Lung microvascular endothelial cell (primary cell): Measurements from ENCODE around the gene TH. TPM values are rescaled to one million over a fixed set of nuclear protein-coding genes. Genes with fewer than 3 reads are reported as not detected.

Experiments used
- DNase-seq, 2 donors: peaks; one replicate each; pipeline versions ENCODE4 v3.0.0 to v3.0.0-alpha.2; 2010; ENCODE audit warnings: low read depth in 2 of 2
- total RNA-seq: library from RNA; depleted of rRNA; stranded (reverse); fragments of >200 nt; gene quantifications from 2 replicates; pipeline ENCODE4 v1.2.1, GENCODE V29; 2014

TH gene
- under 0.01 TPM in 1 of 2 replicates, not detected in the other for total RNA-seq

DNA sequence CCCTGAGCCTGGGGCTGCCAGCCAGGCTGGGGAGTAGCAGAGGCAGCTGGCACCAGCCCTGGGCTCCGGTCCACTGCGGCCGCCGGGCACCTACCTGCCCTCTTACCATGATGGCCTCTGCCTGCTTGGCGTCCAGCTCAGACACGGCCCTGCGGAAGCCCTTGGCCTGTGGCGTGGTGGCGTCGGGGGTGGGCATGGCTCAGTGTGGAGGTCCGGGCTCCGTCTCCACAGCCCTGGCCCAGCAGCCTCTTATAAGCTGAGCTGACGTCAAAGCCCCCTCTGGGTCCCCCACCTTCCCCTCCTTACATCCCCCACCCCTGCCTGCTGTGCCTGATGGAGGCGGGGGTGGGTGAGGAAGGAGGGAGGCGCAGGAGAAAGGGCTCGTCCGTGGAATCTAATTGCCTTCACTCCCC is at the start of gene TH:
Gene TH (minus strand): TSS at position 225 of the 413 bp plus-strand sequence. CDS start 29 bp downstream, at position 196.
- no peak for DNase-seq

DNA sequence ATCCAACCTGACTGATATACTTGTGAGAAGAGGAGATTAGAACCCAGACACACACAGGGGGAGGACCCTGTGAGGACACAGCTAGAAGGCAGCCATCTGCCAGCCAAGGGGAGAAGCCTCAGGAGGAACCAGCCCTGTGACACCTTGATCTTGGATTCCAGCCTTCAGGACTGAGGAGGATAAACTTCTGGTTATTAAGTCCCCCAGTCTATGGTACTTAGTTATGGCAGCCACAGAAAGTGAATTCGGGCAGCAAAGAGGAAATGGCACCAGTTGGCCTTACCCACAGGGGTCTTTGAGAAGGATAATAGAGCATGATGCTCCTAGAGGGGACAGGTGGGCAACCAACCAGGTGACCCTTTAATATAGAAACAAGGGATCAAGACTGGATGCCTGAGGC is 49.4 kb upstream of the TH start:
- no peak for DNase-seq

DNA sequence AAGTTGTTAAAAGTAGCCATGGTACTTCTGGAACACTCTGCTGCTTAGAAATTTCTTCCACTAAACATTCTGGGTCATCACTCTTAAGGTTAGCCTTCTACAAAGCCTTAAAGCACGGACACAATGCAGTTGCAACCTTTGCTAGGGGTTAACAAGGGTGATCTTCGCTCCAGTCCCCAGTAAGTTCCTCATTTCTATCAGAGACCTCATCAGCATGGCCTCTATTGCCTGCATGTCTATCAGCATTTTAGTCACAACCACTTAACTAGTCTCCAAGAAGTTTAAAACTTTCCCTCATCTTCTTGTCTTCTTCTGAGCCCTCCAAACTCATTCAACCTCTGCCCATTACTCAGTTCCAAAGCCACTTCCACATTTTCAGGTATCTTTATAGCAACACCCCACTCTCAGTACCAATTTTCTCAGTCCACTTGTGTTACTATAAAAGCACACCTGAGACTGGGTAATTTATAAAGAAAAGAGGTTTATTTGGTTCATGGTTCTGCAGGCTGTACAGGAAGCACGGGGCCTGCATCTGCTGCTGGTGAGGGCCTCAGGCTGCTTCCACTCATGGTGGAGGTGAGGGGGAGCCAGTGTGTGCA is 48.7 kb upstream of the TH start:
- no peak for DNase-seq

DNA sequence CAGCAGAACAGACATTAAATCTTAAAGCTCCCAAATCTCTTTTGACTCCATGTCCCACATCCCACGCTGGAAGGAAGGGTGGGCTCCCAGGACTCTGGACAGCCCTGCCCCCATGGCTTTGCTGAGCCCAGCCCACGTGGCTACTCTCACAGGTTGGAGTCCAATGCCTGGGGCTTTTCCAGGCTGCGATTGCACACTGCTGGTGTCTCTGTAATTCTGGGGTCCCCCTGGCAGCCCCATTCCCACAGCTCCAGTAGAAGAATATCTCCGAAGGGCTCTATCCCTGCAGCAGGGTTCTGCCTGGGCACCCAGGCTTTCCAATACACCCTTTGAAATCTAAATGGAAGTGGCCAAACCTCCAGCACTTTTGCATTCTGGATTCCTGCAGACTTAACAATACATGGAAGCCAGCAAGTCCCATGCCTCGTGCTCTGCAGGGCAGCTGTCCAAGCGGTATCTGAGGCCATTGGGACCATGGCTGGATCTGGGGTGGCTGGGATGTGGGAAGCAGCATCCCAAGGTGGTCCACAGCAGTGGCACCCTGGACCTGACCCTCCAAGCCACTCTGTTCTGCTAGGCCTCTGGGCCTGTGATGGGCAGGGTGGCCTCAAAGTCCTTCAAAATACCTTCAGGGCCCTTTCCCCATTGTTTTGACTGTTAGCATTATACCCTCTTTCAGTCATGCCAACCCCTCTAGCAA is 47.9 kb upstream of the TH start:
- DNase-seq, result no peak

DNA sequence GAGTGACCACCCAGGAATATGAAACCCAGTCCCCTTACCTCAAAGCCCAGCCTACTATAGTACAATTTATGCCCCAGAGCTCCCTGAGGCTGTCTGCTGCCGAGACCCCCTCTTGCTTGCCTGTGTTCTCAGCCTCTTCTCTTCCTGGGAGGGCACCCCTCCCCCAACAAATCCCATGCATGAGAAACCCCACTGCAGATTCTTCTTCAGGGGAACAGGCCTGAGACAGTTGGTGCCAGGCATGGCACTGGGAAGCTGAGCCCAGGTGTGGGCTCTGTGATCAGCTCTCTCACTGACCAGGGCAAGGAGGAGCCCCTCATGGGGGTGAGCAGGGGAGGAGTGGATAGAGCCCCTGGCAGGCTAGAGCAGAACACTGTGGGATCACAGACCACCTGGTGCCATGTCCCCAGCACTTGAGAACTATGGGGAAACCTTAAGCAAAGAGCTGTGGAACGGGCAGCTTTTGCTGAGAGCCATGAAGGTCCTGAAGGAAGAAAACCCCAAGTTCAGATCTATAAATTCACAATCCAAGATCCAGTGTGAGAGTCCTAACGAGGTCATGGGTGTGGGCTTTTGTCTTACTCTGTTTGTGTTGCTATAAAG is 46.5 kb upstream of the TH start:
- DNase-seq, result no peak

DNA sequence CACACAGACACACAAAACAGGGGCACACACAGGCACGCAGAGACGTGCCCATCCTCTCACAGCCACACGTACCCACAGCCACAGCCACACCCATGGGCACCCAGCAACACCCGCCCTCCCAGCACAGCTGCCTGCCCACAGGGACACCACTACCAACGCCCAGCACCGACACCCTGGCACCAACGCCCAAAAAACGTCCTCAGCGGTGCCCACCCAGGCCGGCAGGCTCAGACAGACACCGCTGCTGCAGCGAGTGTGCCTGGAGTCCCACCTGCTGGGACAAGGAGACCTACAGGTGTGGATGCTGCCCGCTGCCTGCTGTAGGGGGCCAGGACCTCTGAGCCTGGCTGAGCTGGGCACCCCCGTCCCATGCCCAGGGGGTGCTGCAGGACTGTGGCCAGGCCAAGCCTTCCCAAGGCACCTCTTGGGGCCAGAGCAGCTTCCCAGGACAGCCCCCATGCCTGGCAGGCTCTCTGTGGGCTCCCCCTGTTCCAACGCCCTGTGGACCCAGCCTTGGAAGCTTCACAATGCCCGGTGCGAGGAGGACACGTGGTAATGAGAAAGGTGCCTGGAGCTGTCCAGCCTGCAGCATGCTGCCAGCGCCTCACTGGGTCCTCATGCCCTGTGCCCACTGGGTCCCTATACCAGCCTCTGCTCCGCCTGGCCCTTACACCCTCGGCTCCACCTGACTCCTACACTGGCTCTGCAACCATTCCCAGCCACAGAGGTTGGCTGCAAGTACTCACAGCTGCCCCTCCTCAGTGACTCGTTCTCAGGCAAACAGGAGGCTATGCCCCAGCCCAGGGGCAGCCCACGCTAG is 45.8 kb upstream of the TH start:
- no peak for DNase-seq

DNA sequence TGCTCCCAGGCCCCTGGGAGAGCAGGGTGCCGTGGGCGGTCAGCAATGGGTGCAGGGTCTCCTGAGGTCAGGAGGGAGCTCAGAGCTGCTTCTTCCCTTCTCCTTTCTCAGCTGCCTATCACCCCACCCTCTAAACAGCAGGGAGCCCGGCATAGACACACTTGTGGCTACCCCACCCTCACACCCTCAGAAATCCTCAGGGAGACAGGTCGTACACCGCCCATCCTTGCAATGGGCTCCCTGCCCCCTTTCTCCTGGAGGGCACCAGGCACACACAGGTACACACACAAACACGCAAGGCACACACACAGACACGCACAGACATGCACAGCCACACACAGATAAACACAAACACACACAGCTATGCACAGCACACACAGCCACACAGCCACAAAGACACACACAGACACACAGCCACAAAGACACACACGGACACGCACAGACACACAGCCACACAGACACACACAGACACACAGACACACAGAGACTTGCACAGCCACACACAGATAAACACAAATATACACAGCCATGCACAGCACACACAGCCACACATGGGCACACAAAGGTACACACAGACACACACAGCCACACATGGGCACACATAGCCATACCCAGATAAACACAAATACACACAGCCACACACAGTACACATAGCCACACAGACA is 44.9 kb upstream of the TH start:
- DNase-seq, result no peak

DNA sequence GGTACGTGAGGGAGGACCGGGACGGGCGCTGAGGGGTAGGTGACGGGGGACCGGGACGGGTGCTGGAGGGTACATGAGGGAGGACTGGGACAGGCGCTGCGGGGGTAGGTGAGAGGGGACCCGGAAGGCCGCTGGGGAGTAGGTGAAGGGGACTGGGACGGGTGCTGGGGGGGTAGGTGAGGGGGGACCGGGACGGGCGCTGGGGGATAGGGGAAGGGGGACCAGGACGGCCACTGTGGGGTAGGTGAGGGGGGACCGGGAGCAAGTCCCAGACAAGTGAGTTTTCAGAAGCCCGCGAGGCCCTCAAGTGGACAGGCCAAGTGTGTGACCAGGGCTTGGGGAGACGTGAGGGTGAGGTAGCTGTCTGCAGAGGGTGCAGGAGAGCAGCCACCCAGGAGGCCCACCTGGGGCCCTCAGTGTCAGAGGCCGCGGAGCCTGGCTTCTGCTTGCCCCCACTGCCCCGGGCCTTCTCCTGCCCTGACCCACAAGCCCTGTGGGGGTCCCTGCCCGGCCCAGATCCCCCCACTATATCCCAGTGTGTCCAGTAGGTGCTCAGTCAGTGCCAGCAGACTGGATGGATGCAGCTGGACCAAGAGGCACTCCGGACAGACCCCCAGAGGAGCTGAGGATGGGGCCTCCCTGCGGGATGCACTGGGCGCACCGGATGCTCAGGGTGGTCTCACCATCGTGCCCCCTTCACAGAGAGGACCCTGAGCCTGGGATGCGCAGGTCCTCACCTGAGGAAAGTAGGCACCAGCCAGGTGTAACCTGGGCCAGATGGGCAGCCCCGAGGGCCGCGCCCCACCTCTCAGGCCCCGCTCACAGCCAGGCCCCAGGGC is 44.2 kb upstream of the TH start:
- DNase-seq, result no peak

DNA sequence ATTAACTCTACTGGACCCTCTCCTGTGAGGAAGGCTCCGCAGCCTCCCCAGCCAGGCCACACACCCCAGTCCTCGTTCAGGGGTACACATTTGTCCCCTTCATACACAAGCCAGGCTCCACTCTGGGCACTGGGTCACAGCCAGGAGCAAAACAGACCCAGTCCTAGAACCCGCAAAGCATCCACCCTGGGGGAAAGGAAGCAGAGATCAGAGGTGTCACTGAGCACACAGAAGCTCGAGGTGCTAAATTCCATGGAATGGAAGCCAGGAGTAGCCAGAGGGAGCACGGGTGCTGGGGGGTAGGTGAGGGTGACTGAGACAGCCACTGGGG is 43.6 kb upstream of the TH start:
- DNase-seq, result no peak

DNA sequence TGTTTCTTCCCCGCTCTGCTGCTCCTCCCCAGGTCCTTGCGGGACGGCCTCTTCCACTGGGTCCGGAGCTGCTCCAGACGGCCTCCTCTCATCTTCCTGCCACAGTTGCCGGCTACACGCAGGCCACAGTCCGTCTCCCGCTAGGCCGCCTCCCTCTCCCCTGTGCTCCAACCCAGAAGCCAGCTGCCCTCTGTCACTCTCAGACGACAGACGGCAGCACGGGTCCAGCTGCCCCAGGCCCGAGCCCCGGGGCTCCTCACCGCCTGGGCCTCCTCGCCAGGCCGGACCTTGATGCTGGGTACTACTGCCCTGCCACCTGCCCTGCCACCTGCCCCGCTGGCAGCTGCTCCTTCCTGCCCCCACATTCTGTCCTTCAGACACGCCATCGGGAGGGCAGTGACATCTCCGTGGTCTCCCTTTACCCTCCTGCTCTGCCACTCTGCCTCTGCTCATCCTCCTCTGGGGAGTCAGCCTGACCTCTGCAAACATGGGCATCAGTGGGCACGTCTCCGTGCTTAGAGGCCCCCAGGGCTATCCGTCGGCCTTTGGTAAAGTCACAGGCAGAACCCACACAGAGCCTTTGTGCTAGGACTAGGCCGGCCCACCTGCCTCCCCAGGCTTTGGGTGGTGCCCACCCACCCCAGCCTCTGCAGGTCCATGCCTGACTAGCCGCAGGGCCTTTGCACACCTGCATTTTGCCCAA is 43.1 kb upstream of the TH start:
- no peak for DNase-seq

DNA sequence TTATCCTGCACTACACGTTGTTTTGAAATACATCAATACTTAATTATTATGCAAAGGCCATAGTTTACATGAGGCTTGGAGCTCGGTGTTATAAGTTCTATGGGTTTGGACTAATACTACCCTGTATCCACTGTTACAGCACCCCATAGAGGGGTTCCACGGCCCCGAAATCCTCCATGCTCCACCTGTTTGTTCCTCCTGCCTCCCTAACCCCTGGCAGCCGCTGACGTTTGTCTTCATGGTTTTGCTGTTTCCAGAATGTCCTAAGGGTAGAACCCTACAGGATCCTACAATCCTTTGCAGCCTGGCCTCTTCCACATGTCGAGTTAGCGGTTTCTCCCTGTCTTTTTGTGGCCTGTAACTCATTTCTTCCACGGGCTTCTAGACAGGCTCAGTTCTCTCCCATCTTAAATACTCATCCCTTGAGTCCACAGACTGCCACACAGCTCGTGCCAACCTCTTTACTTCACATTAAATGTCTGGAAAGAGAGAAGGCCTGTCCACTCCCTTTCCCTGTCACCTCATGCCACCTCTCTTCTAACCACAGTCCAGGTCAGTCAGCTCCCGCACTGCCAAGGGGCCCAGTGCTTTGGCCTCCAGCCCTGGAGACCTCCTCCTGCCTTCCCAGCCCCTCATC is 42.4 kb upstream of the TH start:
- DNase-seq, result no peak

DNA sequence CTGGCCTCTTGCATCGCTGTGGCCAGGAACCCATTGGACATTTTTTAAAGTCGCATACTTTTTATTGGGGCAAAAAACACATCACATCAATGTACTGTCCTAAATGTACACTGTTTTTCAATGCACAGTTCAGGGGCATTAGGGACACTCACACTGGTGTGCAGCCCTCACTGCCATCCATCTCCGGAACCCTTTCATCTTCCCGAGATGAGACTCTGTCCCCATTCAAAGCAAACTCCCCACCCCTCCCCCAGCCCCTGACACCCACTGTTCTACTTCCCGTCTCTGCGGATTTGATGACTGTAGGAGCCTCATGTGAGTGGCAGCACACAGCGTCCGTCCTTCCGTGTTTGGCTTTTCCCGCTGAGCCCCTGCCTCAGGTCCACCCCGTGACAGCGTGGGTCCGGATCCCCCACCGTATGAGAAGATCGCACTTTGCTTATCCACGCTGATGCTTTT is 41.8 kb upstream of the TH start:
- no peak for DNase-seq

DNA sequence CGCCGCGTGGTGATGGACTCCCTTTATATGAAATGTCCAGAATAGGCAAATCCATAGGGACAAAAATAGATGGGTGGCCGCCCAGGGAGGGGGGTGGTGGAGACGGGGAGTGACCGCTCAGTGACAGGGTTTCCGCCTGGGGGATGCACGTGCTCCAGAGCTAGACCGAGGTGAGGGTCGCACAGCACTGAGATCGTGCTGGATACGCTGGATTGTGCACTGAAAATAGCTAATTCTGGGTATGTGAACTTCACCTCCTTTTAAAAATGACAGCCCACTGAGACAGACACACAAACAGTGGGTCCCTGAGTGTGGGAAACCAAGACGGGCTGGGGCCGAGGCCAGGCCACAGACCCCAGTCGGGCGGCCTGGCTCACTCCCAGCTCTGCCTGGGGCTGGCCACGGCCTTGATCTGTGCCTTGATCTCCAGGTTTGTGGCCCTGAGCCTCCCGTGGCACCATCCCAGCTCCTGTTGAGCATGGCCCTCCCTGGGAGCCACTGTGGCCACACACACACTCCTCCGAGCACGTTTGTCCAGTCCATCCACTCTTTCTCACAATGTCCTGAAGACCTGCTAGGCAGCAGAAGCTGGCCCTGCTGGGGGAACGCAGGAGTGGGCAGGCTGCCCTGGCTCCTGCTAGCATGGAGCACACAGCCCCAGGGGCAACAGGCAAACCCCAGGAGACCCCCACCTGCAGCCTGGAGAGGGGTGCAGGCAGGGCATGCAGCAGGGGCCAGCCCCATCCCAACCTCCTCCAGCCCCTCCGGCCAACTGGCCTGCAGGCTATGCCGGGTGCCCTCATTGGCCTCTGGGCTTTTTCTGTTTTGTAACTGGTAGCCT is 41.0 kb upstream of the TH start:
- DNase-seq, result no peak

DNA sequence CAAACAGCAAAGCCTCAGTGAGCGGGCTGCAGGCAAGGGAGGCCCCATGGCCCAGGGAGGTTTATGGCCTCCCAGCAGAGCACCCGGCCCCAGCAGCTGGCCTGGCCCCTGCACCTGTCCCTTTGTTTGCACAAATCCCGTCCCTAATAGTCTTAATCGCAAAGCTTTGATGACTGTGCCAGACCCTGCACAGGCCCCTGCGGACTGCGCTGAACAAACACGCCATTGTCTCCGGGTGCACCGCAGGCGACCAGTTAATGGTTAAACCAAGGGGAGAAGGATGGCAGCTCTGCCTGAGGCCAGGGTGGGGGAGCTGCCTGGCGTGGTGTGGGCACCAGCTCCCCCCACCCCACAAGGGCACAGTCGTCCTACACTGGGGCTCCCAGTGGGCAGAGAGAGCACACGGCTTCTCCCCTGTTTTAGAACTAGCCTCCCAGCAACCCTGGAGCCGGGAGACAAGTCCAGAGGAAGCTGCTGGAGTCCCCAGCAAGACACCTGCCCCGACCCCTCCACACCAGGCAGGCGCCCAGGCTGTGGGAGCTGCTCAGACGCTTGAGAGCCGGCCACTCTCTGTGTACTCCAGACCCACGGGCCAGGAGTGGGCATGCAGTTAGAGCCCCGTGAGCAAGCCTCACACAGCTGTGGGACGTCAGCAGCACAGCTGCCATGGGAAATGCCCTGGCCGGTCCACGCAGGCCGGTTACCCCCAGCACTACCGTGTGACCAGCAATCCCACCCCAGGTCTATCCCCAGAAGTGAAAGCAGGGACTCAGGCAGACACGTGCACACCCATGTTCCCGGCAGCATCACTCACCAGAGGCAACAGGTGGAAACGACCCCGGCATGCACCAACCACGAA is 39.7 kb upstream of the TH start:
- DNase-seq, result no peak

DNA sequence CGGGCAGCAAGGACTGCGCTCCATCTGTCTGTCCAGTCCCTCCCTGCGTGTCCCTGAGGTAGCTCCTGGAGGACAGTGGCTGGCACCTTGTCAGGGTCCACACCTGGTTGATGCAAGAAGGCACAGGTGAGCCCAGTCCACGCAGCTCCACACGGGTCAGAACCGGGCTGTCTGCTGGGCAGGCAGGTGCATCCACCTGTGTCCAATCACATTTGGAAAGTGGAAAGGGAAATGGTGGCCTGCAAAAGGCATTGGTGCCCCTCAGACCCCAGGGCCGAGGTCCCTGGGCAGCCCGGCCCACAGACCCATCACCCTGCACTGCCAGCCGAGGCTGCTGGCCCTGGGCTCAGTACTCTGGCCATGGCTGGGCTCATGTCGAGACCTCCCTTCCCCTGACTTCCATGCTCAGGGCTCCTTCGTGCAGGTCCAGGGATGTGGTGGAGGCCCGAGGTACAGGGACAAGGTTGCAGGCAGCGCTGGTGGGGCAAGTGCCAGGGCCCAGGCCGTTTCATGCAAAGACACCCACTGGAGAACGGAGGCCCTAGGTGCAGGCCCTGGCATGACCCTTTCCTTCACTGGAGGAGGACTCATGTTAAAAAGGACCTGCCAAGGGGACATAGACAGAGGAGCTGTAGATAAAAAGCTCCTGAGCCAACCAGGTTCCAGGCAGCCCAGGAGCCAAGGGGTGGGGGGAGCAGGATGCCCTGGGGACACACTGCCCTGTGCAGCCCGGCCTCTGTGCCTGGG is 38.9 kb upstream of the TH start:
- no peak for DNase-seq

DNA sequence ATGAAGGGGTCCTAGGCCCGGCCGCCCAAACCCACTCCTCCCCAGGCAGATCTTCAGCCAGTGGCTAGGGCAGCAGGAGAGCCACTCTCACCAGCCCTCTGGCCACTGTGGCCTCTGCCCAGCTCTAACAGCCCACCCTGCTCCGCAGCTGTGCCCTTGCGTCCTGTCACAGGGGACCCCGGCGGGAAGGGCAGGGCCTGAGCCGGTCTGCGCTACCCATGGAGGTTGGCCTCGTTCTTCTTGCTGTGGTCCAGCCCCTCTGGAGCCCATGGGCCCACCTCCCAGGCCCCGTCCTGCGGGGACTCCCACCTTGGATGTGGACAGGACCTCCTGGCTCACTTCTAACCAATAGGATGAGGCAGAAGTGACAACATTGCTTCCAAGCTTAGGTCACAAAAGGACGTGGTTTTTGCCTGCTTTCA is 38.3 kb upstream of the TH start:
- no peak for DNase-seq

DNA sequence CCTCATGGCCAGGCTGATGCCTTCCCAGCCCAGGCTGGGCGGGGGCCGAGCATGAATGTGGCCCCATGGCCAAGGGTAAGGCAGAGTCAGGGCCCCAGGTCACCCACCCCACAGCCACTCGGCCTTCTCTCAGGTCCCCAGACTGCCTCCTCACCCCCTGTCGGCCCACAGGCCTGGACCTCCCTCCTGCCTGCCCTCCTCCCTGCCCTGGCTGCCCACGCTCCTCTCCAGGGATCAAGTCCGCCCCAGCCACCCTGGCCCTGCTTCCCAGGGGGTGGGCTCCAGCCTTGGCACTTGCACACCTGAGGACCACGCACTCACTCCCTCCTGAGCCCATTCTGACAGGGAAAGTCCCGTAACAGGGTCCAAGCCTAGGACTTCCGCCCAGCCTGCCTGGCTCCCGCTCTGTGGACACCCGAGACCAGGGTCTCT is 37.8 kb upstream of the TH start:
- DNase-seq, result no peak
